H4 (cell line): Measurements from ENCODE around the gene SDC1. TPM values are rescaled to one million over a fixed set of nuclear protein-coding genes. Genes with fewer than 3 reads are reported as not detected.

Experiments
- total RNA-seq: library from RNA; depleted of rRNA; stranded (reverse); fragments of >200 nt; shearing (Covaris generic); gene quantifications from 2 replicates; pipeline ENCODE4 v1.2.3, GENCODE V29; 2014; rRNA removed

SDC1 gene
- total RNA-seq, 1 experiment from 2014 or later: 29.0 TPM

Other genes starting within 250 kb of the SDC1 start
- gene WDR35, start 235.0 kb downstream of the SDC1 start, total RNA-seq: 4.1 and 4.5 TPM in 2 replicates
- 0.14 and 0.46 TPM in 2 replicates for gene MATN3, start 212.5 kb downstream of the SDC1 start, total RNA-seq
- 104 and 119 TPM in 2 replicates for gene LAPTM4A, start 173.5 kb downstream of the SDC1 start, total RNA-seq
- 8.3 and 12.6 TPM in 2 replicates for gene PUM2, start 125.7 kb upstream of the SDC1 start, total RNA-seq
- gene RHOB, start 221.9 kb upstream of the SDC1 start, total RNA-seq: 11.7 and 12.6 TPM in 2 replicates